HG02981 (cell line): ENCODE data around the gene SP9.

ENCODE experiments used
- ATAC-seq: cut with Tn5 transposase; IDR thresholded peaks from one replicate; pipeline ENCODE4 v1.9.1; 2021; ENCODE audit warnings: mild to moderate bottlenecking, moderate library complexity; ENCODE audit not compliant: unreplicated experiment

Gene SP9

DNA sequence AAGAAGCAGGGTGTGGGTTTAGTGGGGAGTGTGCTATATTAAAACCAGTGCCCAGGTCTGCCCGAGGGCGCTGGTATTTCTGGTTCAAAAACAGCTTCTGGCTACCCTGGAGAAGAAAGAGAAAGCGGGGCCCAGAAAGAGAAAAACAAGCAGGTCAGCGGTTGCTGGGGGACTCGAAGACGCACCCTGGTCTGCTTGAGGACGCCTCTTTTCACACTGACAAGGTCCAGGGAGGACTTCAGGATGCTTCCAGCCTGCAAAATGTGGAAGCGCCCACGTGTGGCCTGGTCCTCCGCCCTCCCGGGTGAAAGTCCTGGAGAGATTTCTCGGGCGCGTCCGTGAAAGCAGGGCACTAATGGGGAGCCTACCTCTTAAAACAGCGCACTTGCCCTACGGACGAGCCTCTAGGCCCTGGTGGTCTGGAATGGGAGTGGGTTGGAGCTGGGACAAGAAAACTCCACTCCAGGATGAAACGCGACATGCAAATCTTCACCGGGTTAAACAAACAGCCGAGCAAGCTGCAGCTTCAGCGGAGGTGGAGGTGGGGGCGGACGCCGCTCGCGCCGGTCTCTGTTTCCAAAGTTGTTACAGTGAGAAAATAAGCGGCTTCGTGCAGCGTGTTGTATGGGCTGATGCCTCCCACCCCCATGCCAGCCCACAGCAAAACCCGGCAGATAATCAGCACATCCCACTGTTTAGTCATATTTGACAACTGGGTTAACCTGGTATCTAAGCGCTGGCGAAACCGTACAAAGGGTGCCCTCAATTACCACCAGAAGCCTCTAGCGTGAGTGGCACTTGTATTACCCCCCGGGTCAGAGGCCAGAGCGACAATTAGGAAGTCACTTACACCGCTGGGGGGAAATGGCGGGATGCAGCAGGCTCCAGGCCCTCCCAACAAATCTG is 1.1 kb upstream of the SP9 start:
- no peak for ATAC-seq

DNA sequence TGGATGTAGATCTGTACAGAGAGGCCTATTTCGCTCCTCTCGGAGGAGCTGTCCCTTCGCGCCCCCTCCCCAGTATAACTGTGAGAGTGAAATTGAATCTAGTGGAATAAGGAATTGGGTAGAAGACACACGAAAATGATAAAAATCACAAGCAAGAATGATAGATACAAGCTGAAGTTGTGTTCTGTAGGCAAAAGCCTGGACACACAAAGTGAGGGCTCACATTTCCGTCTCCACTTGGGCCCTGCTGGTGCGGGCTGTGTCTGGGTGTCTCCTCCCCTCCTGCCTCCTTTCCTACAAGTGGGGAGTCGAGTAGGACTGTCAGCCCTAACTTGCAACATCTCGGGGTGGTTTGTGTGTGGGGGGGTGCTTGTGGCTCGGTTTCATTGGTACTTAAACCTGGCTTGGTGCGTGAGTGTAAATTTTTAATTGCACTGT is 457 bp upstream of the SP9 start:
- ATAC-seq, result no peak

DNA sequence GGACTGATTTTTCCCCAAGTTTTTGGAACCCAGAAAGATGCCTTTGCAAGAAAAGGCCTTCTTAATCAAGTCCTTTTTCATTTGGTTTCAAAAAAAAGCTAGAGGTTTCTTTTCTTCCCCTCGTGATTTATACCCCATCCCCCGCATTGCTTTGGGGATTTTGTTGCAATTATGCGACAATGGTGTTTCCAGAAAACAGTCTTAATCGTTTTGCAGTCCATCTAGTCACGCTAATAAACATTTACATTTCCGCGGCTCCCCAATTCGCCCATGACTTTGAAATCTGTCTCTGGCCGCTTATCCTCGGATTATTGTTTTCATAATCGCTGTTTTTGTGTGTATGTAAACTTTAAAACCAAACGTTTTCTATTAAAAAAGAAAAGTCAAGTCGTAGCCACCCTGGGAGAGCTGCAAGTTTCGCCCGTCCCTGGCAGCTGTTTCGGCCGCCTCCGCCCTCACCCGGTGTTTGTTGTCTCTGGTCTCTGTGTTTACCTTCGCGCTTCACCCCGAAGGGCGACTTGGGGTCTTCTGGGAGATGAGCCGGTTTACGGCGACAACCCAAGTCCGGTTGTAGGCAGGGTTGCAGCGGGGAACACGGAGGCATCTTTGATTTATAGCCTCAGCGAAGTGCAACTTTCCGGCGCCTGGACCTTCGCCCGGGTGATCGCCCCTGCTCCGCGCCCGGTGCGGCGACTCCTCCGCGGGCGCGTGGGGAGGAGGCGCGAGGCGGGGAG is 667 bp downstream of the SP9 start:
- ATAC-seq, result no peak

DNA sequence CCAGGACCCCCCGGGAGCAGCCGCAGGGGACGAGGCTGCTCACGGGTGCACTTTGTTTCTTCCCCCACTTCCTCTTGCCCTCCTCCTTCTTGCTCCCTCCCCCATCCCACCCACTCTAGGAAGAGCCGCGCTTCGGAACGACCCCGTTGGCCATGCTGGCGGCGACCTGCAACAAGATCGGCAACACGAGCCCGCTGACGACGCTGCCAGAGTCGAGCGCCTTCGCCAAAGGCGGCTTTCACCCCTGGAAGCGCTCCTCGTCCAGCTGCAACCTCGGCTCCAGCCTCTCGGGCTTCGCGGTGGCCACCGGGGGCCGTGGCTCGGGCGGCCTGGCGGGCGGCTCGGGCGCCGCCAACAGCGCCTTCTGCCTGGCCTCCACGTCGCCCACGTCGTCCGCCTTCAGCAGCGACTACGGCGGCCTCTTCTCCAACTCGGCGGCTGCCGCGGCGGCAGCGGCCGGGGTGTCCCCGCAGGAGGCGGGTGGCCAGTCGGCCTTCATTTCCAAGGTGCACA is 1.3 kb downstream of the SP9 start:
- ATAC-seq, result no peak

DNA sequence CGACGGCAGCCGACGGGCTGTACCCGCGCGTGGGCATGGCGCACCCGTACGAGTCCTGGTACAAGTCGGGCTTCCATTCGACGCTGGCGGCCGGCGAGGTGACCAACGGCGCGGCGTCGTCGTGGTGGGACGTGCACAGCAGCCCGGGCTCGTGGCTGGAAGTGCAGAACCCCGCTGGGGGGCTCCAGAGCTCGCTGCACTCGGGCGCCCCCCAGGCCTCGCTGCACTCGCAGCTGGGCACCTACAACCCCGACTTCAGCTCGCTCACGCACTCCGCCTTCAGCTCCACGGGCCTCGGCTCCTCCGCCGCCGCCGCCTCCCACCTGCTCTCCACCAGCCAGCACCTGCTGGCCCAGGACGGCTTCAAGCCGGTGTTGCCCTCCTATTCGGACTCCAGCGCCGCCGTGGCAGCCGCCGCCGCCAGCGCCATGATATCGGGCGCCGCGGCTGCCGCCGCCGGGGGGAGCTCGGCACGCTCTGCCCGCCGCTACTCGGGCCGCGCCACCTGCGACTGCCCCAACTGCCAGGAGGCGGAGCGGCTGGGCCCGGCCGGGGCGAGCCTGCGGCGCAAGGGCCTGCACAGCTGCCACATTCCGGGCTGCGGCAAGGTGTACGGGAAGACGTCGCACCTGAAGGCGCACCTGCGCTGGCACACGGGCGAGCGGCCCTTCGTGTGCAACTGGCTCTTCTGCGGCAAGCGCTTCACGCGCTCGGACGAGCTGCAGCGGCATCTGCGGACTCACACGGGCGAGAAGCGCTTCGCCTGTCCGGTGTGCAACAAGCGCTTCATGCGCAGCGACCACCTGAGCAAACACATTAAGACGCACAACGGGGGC is 2.0 kb downstream of the SP9 start:
- no peak for ATAC-seq

DNA sequence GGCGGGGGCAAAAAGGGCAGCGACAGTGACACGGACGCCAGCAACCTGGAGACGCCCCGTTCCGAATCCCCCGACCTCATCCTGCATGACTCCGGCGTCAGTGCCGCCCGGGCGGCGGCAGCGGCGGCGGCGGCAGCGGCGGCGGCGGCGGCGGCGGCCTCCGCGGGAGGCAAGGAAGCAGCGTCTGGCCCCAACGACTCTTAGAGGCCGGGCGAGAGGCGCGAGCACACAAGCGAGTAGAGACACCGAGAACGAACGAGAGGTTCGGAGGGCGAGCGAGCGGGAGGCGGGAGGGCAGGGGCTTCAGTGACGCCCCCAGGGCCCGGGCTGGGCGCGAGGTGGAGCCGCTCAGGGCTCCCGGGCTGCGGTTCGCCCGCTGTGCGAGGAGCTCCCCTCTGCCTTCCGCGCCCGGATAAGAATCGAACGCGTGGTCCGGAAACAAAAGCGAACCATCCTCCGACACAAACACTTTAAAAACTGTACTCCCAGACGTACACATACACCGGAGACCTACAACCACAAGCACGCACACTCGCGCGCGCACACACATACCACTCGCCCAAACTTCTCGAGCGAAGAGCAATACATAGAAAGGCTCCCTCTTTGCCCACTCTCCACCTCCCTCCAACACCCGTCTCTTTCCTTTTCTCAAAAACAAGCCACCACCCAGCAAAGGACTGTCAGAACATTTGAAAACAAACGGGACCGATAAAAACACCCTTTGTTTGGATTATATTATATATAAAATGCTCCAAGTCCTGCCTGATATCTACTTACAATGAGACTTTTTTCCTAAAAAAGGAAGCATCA is 2.8 kb downstream of the SP9 start:
- no peak for ATAC-seq

DNA sequence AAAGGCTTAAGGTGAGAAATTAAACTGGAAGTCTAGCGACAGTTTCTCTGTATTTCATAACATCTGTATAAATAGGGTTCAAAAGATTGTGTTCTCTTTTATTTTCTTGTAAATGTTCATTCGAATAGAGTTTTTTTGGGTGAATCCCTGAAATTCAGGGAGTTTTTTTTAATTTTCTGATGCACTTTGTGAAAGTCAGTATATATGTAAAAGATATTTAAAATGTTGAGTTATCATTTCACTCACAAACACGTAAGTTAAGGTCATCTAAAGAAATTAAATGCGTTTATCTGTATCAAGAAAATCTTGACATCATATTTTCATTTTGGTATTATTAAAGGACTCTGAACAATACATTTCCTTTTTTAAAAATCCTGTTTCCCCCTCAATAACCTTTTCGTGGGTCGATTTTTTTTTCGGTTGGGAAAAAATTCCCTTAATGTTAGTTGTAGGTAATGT is 3.4 kb downstream of the SP9 start:
- ATAC-seq, result no peak

DNA sequence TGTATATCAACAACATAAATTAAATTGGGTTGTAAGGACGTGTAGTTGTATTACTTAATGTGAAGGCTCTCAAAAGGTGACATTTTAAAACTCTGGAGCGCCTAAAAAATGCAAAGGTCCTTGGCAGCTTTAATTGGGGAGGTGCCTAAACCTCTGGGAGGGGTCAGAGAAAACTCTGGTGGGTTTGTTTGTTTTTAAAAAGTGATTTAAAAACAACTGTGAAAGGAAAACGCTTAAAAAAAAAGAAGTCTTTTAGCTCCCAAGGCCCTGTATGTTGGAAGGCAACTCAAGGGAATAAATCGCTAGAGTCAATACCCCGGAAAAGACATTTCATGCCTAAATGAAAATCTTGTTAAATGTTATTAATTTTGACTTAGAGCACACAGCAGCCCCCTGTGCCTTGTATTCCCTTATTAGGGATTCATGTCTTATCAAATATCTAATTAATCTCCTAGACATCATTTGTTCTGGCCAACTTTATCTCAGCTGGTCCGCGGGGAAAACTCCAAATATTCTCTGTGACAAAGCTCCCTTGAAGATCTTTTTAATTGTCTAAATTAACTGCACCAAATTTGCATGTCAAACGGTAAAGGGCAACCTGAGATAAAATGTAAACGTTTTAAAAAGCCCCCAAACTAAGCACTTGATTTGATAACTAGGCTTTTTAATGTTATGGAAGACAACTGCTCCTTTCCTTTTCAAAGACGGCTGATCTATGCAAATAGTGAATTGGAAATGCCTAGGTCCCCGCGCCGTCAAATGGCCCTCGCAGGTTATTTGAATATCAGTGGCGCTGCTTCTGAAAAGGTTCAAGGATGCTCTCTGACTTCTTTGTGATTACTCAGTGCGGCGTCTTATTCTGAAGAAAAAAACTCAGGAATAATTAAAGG is 4.2 kb downstream of the SP9 start:
- no peak for ATAC-seq

DNA sequence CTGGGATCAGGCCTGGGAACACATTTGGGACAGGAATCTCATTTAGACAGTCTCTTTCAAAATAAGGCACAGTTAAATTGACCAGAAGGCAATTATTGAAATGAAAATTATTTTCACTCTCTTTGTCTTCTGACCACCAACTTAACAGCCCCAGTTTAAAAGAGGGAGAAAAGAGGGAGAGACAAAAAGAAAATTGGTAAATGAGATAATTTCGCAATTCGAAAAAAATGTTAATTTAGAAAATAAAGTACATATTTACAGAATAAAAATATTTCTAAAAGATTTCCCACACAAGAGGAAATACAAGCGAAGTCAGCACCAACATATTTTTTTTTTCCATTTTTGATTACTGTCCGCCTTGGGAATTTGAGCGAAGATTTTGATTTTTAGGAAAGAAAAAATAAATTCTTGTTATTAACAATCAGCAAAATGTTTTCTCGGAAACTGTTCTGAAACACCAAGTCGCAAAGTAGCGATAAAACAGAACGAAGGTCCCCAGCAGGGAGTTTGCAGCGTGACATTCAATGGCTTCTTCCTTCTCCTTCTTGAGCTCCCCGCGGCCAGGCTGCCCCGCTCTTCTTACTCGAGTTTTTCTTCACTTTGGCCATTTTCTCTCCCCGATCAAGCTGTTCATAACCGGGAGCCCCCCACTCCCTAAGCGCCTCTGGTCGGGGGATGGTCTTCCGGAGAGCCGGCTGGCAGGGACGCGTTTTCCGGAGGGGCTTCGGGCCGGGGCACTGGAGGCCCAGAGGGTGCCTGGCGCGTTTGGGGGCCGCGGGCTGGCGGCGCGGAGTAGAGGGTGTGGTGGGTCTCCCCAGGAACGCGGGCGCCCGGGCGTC is 5.0 kb downstream of the SP9 start:
- no peak for ATAC-seq

DNA sequence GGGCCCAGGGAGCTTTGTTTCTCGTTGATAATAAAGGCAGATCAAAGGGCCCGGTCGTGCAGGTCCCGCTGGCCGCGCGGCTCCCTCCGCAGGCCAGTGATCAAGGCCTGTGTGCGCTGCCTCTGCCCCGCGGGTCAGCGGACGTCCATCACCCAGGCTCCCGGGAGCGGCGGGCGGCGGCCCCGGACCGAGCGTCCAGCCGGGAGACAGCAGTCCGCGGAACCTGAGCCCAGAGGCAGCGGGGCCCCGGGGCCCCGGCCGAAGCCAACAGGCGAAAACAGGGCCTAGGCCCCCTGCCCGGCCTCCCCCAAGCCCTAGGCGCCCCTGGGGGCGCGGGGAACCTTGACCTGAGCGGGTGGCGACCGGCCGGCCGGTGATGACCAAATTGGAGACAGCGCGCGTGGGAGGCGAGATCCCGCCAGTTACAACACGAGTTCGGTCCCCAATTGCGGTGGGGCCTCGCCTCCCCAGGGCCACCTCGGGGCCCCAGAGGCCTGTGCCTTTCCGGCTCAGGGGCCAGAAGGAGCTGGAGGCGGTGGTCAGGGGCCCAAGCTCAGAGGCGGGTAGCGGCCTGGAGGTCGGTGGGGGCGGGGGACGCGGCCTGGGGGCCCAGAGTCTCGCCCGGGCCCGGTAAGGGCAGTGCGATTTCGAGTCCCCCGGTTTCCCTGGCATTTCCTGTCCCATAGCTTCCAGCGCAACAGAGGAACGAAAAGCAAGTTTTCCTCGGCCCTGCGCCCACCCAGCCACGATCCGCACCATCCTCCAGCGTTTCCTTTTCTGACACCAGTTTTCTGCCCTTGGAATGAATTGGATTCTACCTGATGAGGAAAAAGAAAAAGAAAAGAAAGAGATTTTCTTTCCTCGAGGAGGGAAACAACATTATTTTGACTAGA is 5.9 kb downstream of the SP9 start:
- ATAC-seq, result no peak

DNA sequence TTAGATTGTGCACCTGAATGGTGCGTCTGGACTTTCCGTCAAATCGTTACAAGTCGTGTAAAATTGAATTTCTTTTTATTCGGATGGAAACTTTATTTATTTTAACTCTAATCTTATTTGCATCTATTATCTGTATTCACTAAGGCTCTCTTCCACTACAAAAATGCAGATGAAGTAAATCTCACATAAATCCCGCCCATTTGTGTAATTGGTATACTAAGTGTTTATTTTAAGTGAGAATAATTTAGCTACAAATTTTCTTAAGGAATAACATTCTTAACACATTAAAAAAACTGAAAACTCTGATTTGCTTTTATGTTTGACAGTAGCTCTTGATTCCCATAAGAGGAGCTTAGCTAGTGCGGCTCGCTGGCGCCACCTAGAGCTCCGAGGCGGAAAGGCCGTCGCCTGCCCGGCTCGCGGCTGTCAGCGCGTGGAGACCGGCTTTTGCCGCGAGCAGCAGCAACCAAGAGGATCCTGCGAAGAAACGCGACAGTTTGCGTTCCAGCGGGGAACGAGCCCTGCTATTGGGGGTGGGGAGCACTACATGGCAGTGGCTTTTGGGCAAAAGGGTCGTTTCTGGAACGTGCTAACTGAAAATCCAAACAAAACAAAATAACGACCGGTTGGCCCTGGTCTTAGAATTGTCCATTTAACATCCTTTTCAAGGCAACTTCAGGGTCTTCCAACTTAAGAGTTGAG is 6.7 kb downstream of the SP9 start:
- peak; percentile 44 for ATAC-seq

DNA sequence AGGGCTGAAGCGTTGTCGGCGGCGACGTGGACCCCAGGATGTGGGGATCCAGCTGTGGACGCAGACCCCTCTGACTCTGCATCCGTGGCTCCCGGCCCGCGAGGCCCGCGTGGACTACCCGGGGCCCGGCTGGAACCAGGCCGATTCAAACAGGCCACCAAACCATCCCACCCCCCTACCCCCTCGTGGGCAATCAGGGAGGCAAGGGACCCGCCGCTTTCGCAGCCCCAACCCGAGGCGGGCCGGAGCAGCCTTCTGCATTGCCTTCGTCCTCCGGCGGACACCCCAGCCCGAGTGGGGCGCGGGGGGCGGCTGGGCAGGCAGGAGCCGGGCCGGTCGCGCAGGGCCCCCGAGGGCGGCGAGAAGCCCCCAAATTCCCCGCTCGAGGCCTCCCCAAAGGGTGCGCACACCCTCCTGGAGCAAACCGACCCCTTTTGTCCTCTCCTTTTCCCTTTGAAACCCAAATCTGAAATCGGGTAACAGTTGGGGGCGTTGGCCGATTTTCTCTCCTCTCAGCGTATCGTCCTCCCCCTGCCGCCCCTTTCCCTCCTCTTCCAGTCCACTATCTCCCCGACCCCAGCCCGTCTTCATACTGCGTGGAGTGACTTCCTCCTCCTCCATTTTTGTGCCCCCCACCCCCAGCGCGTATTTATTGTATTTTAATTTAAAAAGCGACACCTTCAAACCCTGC is 7.4 kb downstream of the SP9 start:
- ATAC-seq, result no peak

DNA sequence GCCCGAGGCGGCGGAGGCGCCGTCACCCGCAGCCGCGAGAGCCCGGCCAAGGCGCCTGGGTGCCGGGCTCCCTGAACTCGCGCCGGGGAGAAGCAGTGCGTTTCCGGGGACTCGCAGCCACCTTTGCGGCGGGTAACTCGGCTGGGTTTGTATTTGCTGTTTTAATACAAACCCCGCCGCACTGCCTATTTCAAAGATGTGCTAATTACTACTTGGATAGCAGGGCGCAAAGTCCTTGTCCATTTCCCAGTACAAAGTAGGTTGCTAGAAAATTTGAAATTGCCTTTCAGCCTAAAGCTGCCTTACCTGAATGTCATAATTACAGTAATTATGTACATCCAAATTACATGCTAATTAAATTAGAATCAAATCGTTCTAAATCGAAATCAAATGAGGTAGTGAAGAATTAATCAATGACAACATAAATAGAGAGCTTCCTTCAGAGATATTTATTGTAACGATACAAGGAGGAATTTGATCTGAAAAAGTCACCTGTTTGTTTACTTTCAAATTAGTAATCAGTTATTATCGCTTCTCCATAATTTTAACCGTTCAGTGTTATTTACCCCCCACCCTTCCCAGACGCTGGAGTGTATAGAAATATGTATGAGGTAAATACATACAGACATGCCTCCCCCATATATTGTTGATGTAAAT is 8.1 kb downstream of the SP9 start:
- no peak for ATAC-seq

DNA sequence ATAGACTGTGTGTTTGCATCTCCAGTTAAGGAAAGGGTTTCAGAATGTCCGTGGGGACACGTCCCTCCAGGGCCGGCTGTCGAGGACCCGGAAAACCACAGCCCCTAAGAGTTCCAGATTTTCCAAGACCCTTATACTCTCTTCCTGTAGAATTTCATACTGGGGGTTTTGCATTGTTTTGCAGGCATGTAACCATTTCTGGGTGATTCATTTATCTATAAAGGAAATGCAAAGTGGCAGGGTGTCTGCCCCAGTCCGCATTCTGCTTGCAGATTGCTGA is 8.5 kb downstream of the SP9 start:
- no peak for ATAC-seq

DNA sequence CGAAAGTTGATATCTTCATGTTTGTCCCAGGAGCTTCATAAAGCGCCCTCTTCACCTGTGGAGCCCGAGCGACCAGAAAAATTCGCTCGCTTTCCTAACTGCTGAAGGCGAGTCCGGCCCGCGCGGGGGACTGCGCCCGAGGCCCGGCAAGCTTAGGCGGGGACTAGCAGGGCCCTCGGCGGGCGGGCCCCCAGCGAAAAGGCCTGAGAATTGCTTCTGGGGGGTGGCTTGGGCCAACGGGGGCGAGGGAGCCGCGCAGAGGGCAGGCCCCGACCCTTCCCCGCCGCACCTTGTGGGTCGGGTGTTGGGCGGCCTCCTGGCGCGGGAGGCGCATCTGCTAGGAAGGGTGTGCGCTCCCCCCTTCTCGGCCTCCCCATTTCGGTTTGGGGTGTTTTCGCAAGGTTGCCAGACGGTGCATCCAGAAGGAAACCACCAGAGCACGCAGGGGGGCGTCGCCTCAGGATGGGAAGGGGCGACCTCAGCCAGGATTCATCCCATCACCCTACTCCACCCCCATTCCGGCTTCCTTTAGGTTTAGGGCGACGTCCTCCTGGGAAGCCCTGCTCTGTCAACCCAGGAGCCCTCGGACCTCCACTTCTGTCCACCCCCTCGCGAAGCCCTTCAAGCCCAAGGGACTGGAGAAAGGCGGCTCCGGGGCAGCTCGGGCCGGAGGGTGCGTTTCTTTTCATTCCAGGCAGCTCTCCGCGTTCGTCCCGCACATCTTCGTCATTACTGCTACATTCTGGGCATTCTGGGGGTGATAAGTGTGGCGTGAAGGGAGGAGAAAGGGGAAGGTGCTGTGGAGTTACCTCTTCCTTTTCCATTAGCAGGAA is 9.1 kb downstream of the SP9 start:
- ATAC-seq, result no peak
